ENCODE data around the gene BTBD8. TPM values are rescaled to one million over a fixed set of nuclear protein-coding genes. Genes with fewer than 3 reads are reported as not detected.
A peak's percentile ranks its signal among the peaks of the same experiment; 100 is the strongest.

Gene BTBD8
- 1 to 10 TPM; 1.8 to 2.4 TPM for total RNA-seq

DNA sequence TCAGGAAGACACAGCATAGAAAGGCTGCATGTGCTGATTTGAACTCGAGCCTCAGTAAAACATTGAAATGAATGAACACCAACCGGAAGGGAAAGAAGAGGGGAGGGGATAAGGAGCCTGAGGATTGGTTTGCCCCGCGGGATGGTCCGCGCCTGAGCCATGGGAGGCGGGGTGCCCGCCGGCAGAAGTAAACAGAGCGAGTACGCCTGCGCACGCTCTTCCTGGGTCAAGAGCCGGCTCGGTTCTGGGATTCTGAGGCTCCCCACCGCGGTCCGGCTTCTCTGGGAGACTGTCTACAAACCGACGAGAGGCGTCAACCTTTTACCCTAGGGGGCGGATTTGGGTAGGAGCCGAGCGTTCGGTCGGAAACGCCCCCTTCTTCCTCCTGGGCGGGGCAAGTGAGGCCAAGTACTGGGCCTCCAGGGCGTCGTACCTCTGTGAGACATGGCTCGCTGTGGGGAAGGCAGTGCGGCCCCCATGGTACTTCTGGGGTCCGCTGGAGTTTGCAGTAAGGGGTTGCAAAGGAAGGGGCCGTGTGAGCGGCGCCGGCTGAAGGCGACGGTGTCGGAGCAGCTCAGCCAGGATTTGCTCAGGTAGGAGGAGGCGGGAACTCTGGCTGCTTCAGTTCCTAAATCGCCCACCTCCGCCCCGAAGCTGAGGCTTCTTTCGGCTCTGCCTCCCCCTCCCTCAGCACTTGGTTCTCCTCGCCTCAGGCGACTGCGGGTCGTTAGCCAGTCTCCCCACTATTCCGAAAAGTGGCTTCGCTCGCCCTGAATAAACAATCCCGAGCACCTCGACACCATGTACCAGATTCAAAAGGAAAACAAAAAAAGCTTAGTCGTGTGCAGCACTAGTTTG lies at the start of gene BTBD8:
Gene BTBD8, plus strand, starts transcription at position 218 of the 858 bp plus-strand sequence. Its CDS starts 227 bp downstream, at position 445.
- ChIA-PET POLR2A (interaction anchor here (0.6 kb wide), 1 partner anchor 175 kb away, joined by 3 read pairs; no protein-coding TSS in a partner anchor), CTCF (interaction anchor here (0.8 to 1.2 kb wide), 5 partner anchors 80 to 751 kb away, joined by 3 to 4 read pairs (median 3); partner anchors contain the start of gene RPL5)
- peaks cover 8% of the 10 kb centered on the region for H3K36me3 Mint-ChIP-seq (ENCODE audit: low read depth)
- peak; percentile 90 for DNase-seq
- ATAC-seq: peak; percentile 96
- peak within 1 kb of the TSS; percentile 94 for H3K27ac Mint-ChIP-seq
- H3K4me3 Mint-ChIP-seq: peak within 1 kb of the TSS; percentile 84
- peaks cover 2% of the 10 kb centered on the region for H3K9me3 Mint-ChIP-seq (ENCODE audit: low read depth)
- H3K27me3 Mint-ChIP-seq: no peaks in the 10 kb centered on the region
- H3K4me1 Mint-ChIP-seq: peaks cover 15% of the 10 kb centered on the region
- intact Hi-C loops (cut with DNase I, micrococcal nuclease): loop anchor here in 1 of 2 experiments (1.0 to 5.0 kb wide), 4 partner anchors 218 to 752 kb away; partner anchors contain the start of genes CDC7, GLMN and RPL5

DNA sequence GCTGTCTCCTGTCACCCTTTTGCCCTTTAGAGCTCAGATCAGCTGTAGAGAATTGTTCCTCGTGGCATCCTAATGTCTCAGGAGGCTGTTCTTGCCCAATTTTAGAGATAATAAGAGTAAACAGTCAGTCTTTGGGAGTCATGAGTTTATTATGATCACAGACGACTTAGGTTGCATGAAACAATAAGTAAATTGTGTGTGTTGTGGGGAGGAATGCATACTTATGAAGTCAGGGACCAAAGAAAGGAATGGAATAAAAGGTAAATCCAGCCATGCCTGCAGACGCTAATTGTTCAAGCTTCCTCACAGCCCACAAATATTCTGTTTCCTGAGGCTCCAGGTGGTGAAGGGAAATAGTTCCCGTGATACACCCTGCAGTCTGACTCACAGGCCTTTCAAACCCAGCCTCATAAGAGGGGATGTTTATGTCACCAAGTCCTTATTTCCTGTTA lies 49.5 kb upstream of the BTBD8 start:
- DNase-seq (peak; percentile 27), ATAC-seq (peak; percentile 71)
- intact Hi-C loops (cut with DNase I, micrococcal nuclease): no loop called here
- CTCF ChIA-PET: interaction anchor here (0.6 to 1.4 kb wide), 3 partner anchors 34 to 1668 kb away, joined by 3 to 4 read pairs (median 3); no protein-coding TSS in a partner anchor
- peaks cover 21% of the 10 kb centered on the region for H3K4me1 Mint-ChIP-seq
- no peaks in the 10 kb centered on the region for H3K36me3 Mint-ChIP-seq (ENCODE audit: low read depth)
- H3K9me3 Mint-ChIP-seq (ENCODE audit: low read depth): no peaks in the 10 kb centered on the region
- H3K27ac Mint-ChIP-seq: peak overlapping the region; percentile 51
- H3K4me3 Mint-ChIP-seq: peak overlapping the region; percentile 63
- H3K27me3 Mint-ChIP-seq: peaks cover 23% of the 10 kb centered on the region
- POLR2A ChIA-PET: interaction anchor here (0.5 kb wide), 1 partner anchor 134 kb away, joined by 3 read pairs; no protein-coding TSS in a partner anchor

DNA sequence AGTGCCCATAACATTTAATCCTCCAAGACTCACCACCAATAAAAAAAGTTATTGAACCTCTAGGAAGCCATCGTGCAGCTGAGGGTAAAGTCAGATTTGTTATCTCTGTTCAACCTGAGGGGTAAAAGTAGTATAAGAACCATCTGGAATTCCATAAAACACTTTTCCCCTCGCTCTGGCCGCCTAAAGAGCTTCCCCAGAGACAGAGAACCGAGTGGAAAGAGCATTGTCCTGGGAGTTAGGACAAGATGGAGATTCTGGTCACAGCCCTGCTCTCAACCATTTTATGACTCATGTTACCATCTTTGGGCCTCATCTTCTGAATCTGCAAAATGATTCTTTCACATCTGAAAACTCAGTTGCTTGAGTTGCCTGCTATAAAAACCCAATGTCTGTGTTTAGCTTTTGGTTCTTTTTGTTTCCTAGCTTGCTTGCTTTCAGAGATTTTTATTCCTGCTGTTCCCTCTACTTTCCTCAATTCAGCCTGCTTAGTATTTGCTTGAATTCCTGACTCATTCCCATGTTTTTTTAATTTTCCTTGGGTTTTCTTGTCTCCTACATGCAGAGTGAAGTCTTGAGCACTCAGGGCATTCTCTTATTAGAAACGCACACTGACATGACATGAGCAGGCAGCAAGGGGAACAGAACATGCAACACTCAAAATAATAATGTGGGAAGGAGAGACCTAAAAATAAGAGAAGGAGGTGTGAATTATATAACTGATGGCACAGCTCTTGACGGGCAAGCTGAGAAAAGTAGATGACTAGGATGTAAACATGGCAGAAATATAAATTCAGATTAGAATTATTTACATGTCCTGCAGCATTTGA lies 48.6 kb upstream of the BTBD8 start:
- Mint-ChIP-seq H3K4me1 (peaks cover 21% of the 10 kb centered on the region), H3K4me3 (no peak overlapping the region), H3K27ac (no peak overlapping the region), H3K9me3 (ENCODE audit: low read depth) (no peaks in the 10 kb centered on the region), H3K27me3 (peaks cover 25% of the 10 kb centered on the region), H3K36me3 (ENCODE audit: low read depth) (no peaks in the 10 kb centered on the region)
- DNase-seq: no peak
- intact Hi-C loops (cut with DNase I, micrococcal nuclease): no loop called here
- no peak for ATAC-seq
- CTCF ChIA-PET: interaction anchor here (0.6 to 1.4 kb wide), 2 partner anchors 34 to 978 kb away, joined by 3 to 4 read pairs; no protein-coding TSS in a partner anchor
- POLR2A ChIA-PET: no interaction called here

DNA sequence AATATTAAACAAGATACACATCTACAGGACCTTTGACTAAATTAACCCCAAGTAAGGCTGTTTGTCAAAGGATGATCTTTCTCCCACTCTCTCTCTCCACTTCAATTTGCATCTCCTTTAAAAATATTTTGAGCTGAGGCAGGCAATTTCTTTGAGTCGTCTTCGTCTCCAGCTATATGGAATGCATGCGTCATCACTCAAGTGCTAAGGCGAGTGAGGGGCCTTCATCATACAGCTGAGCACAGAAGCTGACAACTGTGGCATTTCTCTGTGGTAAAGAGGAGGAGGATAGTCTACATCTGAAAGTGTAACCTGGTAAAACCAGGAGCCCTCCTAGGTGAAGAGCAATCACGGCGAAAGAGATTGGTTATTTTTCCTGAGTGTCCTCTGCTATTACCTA lies 42.7 kb upstream of the BTBD8 start:
- CTCF ChIA-PET: interaction anchor here (1.1 to 1.2 kb wide), 2 partner anchors 17 to 40 kb away, joined by 3 read pairs; no protein-coding TSS in a partner anchor

DNA sequence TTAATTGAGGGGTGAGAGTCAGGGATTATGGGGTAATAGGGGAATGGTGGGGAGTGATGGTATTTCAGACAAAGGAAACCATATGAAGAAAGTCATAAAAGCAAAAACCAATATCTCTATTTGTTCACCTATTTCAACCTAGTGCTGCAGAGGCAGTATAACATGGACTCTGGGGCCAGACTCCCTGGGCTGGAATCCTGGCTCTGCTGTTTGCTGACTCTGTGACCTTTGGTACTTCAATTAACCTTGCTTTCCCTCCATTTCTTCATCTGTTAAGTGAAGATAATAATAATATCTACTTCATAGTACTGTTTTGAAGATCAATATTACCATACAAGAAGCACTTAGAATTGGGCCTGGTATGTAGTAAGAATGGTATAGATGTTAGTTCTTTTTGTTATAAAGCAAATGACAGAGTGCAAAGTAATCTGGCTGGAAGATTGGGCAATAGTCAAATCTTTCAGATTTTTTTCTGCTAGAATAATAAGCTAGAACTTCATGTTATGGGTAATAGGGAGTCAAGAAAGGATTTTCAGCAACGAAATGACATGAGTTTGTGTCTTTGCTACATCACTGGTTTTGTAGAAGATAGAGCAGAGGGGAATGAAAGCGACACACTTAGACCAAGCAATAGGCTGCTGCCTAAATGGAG lies 41.3 kb upstream of the BTBD8 start:
- Mint-ChIP-seq H3K27ac (no peak overlapping the region), H3K9me3 (ENCODE audit: low read depth) (no peaks in the 10 kb centered on the region), H3K4me1 (no peaks in the 10 kb centered on the region), H3K27me3 (peaks cover 6% of the 10 kb centered on the region), H3K4me3 (no peak overlapping the region), H3K36me3 (ENCODE audit: low read depth) (no peaks in the 10 kb centered on the region)
- POLR2A ChIA-PET: no interaction called here
- DNase-seq (no peak), ATAC-seq (no peak)
- CTCF ChIA-PET: no interaction called here
- intact Hi-C loops (cut with DNase I, micrococcal nuclease): no loop called here

More for the DNA sequence above, 42.7 kb upstream of the BTBD8 start:
- H3K27me3 Mint-ChIP-seq: peaks cover 6% of the 10 kb centered on the region
- no peak for ATAC-seq
- DNase-seq: no peak
- no peaks in the 10 kb centered on the region for H3K4me1 Mint-ChIP-seq
- H3K36me3 Mint-ChIP-seq (ENCODE audit: low read depth): no peaks in the 10 kb centered on the region
- no peaks in the 10 kb centered on the region for H3K9me3 Mint-ChIP-seq (ENCODE audit: low read depth)
- H3K4me3 Mint-ChIP-seq: no peak overlapping the region
- intact Hi-C loops (cut with DNase I, micrococcal nuclease): no loop called here
- POLR2A ChIA-PET: no interaction called here
- H3K27ac Mint-ChIP-seq: no peak overlapping the region

DNA sequence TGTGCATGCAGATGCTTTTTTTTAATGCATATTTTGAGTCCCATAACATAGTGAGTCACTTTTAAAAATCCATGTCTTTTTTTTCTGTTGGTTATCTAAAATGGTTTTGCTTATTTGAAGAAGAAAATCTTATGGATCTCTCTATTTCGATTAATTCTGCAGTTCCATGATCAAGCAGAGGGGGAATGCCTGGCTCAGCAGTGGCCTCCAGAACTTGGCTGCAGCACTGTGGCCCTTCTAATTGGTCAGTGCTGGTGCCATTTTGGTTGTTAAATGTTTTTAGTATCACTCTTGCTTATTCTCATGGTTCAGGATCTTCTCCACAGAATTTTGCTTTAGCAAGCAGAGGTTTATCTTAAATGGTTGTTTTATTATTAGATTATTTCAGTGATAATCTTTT lies 39.2 kb upstream of the BTBD8 start:
- DNase-seq: no peak
- CTCF ChIA-PET: interaction anchor here (1.2 kb wide), 1 partner anchor 603 kb away, joined by 3 read pairs; no protein-coding TSS in a partner anchor
- Mint-ChIP-seq H3K27ac (no peak overlapping the region), H3K4me1 (no peaks in the 10 kb centered on the region), H3K27me3 (peaks cover 4% of the 10 kb centered on the region), H3K36me3 (ENCODE audit: low read depth) (no peaks in the 10 kb centered on the region), H3K9me3 (ENCODE audit: low read depth) (no peaks in the 10 kb centered on the region), H3K4me3 (no peak overlapping the region)
- POLR2A ChIA-PET: no interaction called here
- no peak for ATAC-seq
- intact Hi-C loops (cut with DNase I, micrococcal nuclease): no loop called here

DNA sequence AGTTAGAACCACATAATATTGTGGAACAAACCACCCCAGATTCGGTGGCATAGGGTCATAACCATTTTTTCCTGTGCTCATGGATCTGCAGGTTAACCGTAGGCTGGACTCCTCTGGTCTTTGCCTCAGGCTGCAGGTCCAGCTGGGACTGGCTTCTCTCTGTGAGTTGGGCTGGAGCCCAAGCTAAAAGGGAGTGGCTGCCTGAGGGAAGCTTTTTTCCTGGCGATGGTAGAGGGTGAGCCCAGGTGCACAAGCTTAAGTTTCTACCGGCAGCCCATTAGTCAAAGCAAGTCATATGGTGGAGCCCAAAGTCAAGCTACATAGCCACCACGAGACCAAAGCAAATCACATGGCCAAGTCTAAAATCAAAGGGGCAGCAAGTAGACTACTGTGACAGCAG lies 36.5 kb upstream of the BTBD8 start:
- H3K27ac Mint-ChIP-seq: no peak overlapping the region
- ChIA-PET CTCF (interaction anchor here (0.6 kb wide), 2 partner anchors 16 to 956 kb away, joined by 3 to 5 read pairs; no protein-coding TSS in a partner anchor), POLR2A (no interaction called here)
- intact Hi-C loops (cut with DNase I, micrococcal nuclease): no loop called here
- no peaks in the 10 kb centered on the region for H3K9me3 Mint-ChIP-seq (ENCODE audit: low read depth)
- DNase-seq (no peak), ATAC-seq (no peak)
- peaks cover 3% of the 10 kb centered on the region for H3K27me3 Mint-ChIP-seq
- H3K4me3 Mint-ChIP-seq: no peak overlapping the region
- no peaks in the 10 kb centered on the region for H3K36me3 Mint-ChIP-seq (ENCODE audit: low read depth)
- no peaks in the 10 kb centered on the region for H3K4me1 Mint-ChIP-seq

DNA sequence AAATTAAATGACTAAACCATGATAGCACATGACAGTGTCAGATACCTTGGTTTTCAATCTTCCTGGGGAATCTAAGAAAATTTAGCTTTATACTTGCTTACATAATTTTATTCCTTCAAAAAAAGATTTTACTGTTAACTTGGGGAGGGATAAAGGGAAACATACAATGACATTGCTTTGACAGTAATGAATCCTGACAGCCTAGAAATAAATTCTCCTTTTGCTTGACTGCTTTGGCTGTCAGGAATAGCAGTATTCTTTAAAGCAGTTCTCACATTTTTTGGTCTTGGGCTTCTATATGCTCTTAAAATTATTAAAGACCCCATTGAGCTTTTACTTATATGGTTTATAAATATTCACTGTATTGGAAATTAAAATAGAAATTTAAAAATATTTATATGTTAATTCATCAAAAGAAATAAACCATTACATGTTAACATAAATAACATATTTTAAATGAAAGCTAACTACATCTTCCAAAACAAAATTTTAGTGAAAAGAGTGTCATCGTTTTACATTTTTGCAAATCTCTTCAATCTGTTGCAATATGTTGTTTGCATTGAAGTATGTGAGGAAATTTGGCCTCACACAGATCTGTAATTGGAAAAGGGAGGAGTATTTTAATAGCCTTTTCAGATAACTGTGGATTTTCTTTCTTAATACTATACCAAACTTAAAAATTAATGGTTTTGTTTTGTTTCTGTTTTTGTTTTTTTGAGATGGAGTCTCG lies 34.2 kb upstream of the BTBD8 start:
- DNase-seq: no peak
- intact Hi-C loops (cut with DNase I, micrococcal nuclease): no loop called here
- Mint-ChIP-seq H3K4me3 (no peak overlapping the region), H3K27ac (no peak overlapping the region), H3K36me3 (ENCODE audit: low read depth) (no peaks in the 10 kb centered on the region), H3K9me3 (ENCODE audit: low read depth) (no peaks in the 10 kb centered on the region), H3K4me1 (no peaks in the 10 kb centered on the region), H3K27me3 (peaks cover 3% of the 10 kb centered on the region)
- ATAC-seq: no peak
- ChIA-PET POLR2A (no interaction called here), CTCF (interaction anchor here (0.6 to 1.7 kb wide), 4 partner anchors 8 to 247 kb away, joined by 3 to 5 read pairs (median 4); no protein-coding TSS in a partner anchor)

DNA sequence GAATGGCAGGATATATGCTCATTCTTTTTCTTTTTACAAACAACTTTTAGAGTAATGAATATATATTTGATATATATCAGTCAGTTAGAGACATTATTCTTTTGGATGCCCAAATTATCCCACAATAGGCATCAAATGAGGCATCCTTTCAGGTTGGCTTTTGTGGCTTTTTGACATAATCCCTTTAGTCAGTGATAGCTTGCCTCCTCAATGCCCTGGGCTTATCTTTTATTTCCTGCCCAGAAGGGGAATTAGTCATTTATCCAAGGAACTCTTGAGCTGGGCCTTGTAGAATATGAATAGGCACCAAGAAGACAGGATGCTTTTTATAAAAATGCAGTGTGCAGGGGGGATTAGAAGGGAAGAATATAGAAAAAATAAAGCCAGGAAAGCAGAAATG lies 28.2 kb upstream of the BTBD8 start:
- intact Hi-C loops (cut with DNase I, micrococcal nuclease): no loop called here
- Mint-ChIP-seq H3K27ac (no peak overlapping the region), H3K9me3 (ENCODE audit: low read depth) (no peaks in the 10 kb centered on the region), H3K4me3 (no peak overlapping the region), H3K4me1 (no peaks in the 10 kb centered on the region), H3K27me3 (no peaks in the 10 kb centered on the region), H3K36me3 (ENCODE audit: low read depth) (no peaks in the 10 kb centered on the region)
- DNase-seq (no peak), ATAC-seq (no peak)
- ChIA-PET POLR2A (no interaction called here), CTCF (interaction anchor here (0.7 to 1.1 kb wide), 3 partner anchors 12 to 457 kb away, joined by 3 read pairs; no protein-coding TSS in a partner anchor)

DNA sequence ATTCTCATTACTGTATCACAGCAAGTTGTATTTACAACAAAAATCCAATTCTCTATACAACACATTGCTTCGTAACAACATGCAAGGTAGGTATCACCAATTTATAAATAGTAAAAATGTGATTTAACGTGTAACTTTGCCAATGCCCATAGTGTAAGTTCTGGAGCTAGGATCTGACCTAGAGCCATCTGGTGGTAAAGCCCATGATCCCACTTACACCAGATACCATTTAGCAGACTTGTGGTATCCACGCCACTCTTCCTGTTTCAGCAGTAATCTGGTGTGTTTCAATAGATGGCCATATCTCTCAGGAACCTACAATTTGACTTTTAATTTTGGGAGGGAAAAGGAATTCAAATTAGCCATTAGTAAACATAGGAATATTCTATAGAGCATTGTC lies 15.1 kb upstream of the BTBD8 start:
- CTCF ChIA-PET: no interaction called here
- H3K27ac Mint-ChIP-seq: no peak overlapping the region

More for the DNA sequence above, 15.1 kb upstream of the BTBD8 start:
- Mint-ChIP-seq H3K36me3 (ENCODE audit: low read depth) (no peaks in the 10 kb centered on the region), H3K4me1 (no peaks in the 10 kb centered on the region), H3K27me3 (no peaks in the 10 kb centered on the region), H3K9me3 (ENCODE audit: low read depth) (no peaks in the 10 kb centered on the region), H3K4me3 (no peak overlapping the region)
- DNase-seq: no peak
- intact Hi-C loops (cut with DNase I, micrococcal nuclease): no loop called here
- no peak for ATAC-seq
- POLR2A ChIA-PET: no interaction called here

Data from activated CD4-positive, alpha-beta T cell treated with anti-CD3 and anti-CD28 coated beads for 36 hours (primary cell).